SKM-1 treated with dmso at 0.1 percent for 144 hours (cell line): ENCODE measurements around the gene PRCP.
A peak's percentile ranks its signal among the peaks of the same experiment; 100 is the strongest.

Source experiments
- DNase-seq: peaks from one replicate; lab custom pipeline; 2025; ENCODE audit not compliant: unreplicated experiment; lab: John Stamatoyannopoulos, UW

PRCP gene

GRCh38 chr11:82787981-82788380 is 112.2 kb downstream of the PRCP start:
- DNase-seq = no peak

DNA sequence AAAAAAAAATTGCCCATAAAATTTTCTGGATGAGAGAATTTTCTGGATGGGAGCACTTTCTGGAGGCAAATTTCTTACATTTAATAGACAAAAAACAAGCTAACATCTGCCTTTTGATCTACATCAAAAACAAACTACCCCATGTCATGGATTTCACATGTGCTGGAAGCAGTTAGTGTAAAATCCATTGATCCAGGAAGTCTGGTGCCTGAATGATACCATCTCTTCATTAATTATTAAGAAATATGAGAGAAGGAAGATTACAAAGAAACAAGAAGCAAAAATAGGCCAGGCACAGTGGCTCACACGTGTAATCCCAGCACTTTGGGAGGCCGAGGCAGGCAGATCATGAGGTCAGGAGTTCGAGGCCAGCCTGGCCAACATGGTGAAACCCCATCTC is 113.4 kb downstream of the PRCP start:
- DNase-seq = no peak

- no peak for DNase-seq
These were observed 114.2 kb downstream of the PRCP start for GRCh38 chr11:82786001-82786400.

GRCh38 chr11:82782825-82783374 is 117.3 kb downstream of the PRCP start:
- no peak for DNase-seq

- DNase-seq = no peak
These were observed 121.5 kb downstream of the PRCP start for GRCh38 chr11:82778776-82779175.

DNA sequence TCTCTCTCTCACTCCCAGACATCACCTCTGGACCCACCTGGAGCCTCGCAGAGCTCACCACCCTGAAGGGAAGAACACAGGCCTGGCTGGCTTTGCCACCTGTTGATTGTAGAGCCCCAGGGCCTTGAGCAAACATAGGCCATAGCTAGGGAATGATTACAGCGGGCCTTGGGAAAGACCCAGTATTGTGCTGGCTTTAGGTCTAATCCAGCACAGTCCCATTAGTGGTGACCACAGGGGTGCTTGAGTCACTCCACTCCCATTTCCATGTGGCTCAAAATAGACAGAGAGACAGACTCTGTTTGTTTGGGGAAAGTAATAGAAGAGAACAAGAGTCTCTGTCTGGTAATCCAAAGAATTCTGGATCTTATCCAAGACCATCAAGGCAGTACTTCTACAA is 123.9 kb downstream of the PRCP start:
- DNase-seq = no peak

DNA sequence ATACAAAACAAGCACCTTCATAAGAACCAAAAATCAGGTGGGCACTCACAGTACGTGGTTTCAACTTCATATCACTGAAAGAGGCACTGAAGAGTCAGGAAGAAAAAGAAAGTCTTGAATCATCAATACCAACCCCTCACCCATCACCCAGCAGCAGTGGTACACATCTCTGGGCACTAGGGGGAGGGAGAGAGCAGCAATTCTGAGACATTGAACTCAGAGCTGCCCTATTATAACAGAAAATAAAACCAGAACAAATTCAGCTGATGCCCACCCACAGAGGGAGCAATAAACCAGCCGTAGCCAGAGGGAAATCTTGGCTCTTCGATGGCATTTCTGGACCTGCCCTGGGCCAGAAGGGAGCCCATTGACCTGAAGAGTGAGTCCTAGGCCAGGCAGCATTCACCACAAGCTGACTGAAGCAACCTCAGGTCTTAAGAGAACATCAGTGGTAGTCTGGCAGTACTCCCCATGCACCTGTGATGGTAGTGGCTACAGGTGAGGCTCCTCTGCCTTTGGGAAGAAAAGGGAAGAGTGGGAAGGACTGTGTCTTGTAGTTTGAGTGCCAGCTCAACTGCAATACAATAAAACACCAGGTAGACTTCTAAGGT is 124.4 kb downstream of the PRCP start:
- peak; percentile 43 for DNase-seq

GRCh38 chr11:82775218-82775617 is 125.0 kb downstream of the PRCP start:
- DNase-seq = no peak
